OCI-LY1 (cell line): ENCODE data around the gene DRC3.

Experiments used
- H2AFZ ChIP-seq: fragments of 200-600 bp; sonication (generic), shearing (Covaris generic); 2 replicates; pipeline ENCODE4 v1.6.0; 2014; ENCODE audit warnings: antibody characterized with exemption, mild to moderate bottlenecking, low read length
- H3F3A ChIP-seq: fragments of 200-600 bp; sonication (generic), shearing (Covaris generic); 2 replicates; pipeline ENCODE4 v1.6.0; 2014; ENCODE audit warnings: mild to moderate bottlenecking, antibody characterized with exemption, low read length, moderate library complexity; ENCODE audit not compliant: insufficient read depth
- H3K27ac ChIP-seq: fragments of 200-600 bp; sonication (generic); 2 replicates; pipeline ENCODE4 v1.5.1; 2014; ENCODE audit warnings: low read length, mixed run types, mild to moderate bottlenecking, low read depth; ENCODE audit not compliant: poor library complexity, severe bottlenecking
- H3K27me3 ChIP-seq: fragments of 200-600 bp; sonication (generic); 2 replicates; pipeline ENCODE4 v1.6.0; 2014; ENCODE audit warnings: antibody characterized with exemption, mild to moderate bottlenecking, low read length, moderate library complexity; ENCODE audit not compliant: insufficient read depth
- H3K36me3 ChIP-seq: fragments of 200-600 bp; sonication (generic); 2 replicates; pipeline ENCODE4 v1.6.1; 2014; ENCODE audit warnings: mild to moderate bottlenecking, antibody characterized with exemption, low read length, moderate library complexity, mixed read lengths; ENCODE audit not compliant: insufficient read depth
- H3K4me1 ChIP-seq: fragments of 200-600 bp; sonication (generic); 2 replicates; pipeline ENCODE4 v1.5.1; 2014; ENCODE audit warnings: mild to moderate bottlenecking, low read length, moderate library complexity; ENCODE audit not compliant: insufficient read depth, severe bottlenecking
- H3K4me2 ChIP-seq: fragments of 200-600 bp; sonication (generic), shearing (Covaris generic); 2 replicates; pipeline ENCODE4 v1.6.1; 2014; ENCODE audit warnings: low read length
- H3K4me3 ChIP-seq: fragments of 200-600 bp; sonication (generic); 2 replicates; pipeline ENCODE4 v1.5.1; 2014; ENCODE audit warnings: low read length, low read depth, mild to moderate bottlenecking, mixed read lengths; ENCODE audit not compliant: poor library complexity, severe bottlenecking
- H3K79me2 ChIP-seq: fragments of 200-600 bp; shearing (Covaris generic); 2 replicates; pipeline ENCODE4 v1.6.1; 2016; ENCODE audit warnings: mixed run types, low read length, mixed read lengths; ENCODE audit not compliant: insufficient read depth
- H3K9ac ChIP-seq: fragments of 200-600 bp; sonication (generic), shearing (Covaris generic); 2 replicates; pipeline ENCODE4 v1.6.1; 2014; ENCODE audit warnings: mild to moderate bottlenecking, low read length, mixed read lengths
- H3K9me2 ChIP-seq: fragments of 200-600 bp; sonication (generic), shearing (Covaris generic); 2 replicates; pipeline ENCODE4 v1.6.1; 2014; ENCODE audit warnings: low read depth, mild to moderate bottlenecking, low read length, mixed read lengths
- H3K9me3 ChIP-seq: fragments of 200-600 bp; shearing (Covaris generic); 2 replicates; pipeline ENCODE4 v1.6.1; 2014; ENCODE audit warnings: low read length, mixed read lengths
- H4K20me1 ChIP-seq: fragments of 200-600 bp; sonication (generic), shearing (Covaris generic); 2 replicates; pipeline ENCODE4 v1.6.0; 2016; ENCODE audit warnings: mild to moderate bottlenecking, low read length; ENCODE audit not compliant: insufficient read depth
- EZH2 ChIP-seq: fragments of 200-600 bp; sonication (generic), shearing (Covaris generic); IDR thresholded peaks from 2 replicates; pipeline ENCODE4 v1.8.0; 2017; ENCODE audit warnings: borderline replicate concordance, mixed run types, mild to moderate bottlenecking, antibody characterized with exemption, low read length, moderate library complexity, mixed read lengths
- TF ChIP-seq, protein P1 (sequence below): fragments of 200-600 bp; sonication (generic), shearing (Covaris generic); IDR thresholded peaks from 2 replicates; pipeline ENCODE4 v1.5.1; 2017; ENCODE audit warnings: mild to moderate bottlenecking, antibody characterized with exemption, low read length, moderate library complexity, mixed read lengths

The DRC3 gene

DNA sequence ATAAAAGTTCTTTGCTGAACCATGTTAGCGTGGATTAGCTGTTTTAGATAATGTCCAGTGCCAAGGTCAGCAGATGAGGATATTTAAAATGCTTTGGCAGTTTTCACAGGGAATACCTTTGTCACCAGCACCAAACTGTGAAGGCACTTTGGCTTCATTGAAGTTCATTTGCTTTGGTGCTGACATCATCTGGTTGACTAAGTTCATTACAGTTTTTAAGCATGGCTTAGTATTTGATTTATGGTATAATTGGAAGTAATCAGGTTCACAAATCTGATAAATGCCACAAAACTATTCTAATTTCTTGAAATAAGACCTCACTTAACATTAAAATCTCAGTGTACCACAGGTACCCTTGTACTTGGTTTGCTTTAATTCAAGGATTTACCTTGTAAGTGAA lies 70.8 kb downstream of the DRC3 start:
- Histone ChIP-seq H4K20me1 (no peaks in the 10 kb centered on the region), H3F3A (no peaks in the 10 kb centered on the region), H3K9me3 (no peaks in the 10 kb centered on the region), H3K36me3 (peaks cover 28% of the 10 kb centered on the region), H3K9ac (no peak overlapping the region), H3K4me3 (no peak overlapping the region), H3K27ac (peak overlapping the region; percentile 50), H3K79me2 (peaks cover 4% of the 10 kb centered on the region; the same call in 1 of the 2 replicates), H3K27me3 (no peaks in the 10 kb centered on the region), H3K4me1 (peaks cover 44% of the 10 kb centered on the region), H3K9me2 (no peaks in the 10 kb centered on the region), H3K4me2 (no peak overlapping the region), H2AFZ (no peak overlapping the region)
- no peak for TF ChIP-seq EZH2
- TF ChIP-seq, protein P1, sequence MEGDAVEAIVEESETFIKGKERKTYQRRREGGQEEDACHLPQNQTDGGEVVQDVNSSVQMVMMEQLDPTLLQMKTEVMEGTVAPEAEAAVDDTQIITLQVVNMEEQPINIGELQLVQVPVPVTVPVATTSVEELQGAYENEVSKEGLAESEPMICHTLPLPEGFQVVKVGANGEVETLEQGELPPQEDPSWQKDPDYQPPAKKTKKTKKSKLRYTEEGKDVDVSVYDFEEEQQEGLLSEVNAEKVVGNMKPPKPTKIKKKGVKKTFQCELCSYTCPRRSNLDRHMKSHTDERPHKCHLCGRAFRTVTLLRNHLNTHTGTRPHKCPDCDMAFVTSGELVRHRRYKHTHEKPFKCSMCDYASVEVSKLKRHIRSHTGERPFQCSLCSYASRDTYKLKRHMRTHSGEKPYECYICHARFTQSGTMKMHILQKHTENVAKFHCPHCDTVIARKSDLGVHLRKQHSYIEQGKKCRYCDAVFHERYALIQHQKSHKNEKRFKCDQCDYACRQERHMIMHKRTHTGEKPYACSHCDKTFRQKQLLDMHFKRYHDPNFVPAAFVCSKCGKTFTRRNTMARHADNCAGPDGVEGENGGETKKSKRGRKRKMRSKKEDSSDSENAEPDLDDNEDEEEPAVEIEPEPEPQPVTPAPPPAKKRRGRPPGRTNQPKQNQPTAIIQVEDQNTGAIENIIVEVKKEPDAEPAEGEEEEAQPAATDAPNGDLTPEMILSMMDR, result peak; percentile 37; the same call in 1 of the 2 replicates

DNA sequence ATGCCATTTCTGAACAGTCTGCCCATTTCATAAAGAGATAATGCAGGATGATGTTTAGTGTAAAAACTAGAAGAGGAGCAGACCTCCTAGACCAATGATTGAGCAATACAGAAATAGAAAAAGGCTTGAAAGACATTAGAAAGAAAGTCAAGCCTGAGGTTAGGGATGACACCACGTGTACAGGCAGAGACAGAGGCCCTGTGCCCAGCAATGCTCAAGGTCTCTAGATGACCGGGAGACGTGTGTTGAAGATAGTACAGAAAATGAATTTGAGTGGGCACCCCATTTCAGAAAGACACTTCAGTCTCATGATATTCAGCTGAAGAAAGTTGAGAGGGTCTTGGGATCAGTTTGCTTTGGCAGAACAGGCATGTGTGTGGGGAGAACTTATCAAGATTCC lies 71.9 kb downstream of the DRC3 start:
- no peak overlapping the region for H3K9ac ChIP-seq
- H3K9me3 ChIP-seq, result no peaks in the 10 kb centered on the region
- H4K20me1 ChIP-seq, result no peaks in the 10 kb centered on the region
- no peak overlapping the region for H3K4me2 ChIP-seq
- H3K36me3 ChIP-seq, result peaks cover 28% of the 10 kb centered on the region
- H3K79me2 ChIP-seq, result peaks cover 4% of the 10 kb centered on the region; the same call in 1 of the 2 replicates
- no peaks in the 10 kb centered on the region for H3K9me2 ChIP-seq
- no peak overlapping the region for H3K27ac ChIP-seq
- no peaks in the 10 kb centered on the region for H3F3A ChIP-seq
- TF ChIP-seq EZH2, result no peak
- TF ChIP-seq, protein P1, result no peak
- no peak overlapping the region for H2AFZ ChIP-seq
- peaks cover 44% of the 10 kb centered on the region for H3K4me1 ChIP-seq
- no peak overlapping the region for H3K4me3 ChIP-seq
- no peaks in the 10 kb centered on the region for H3K27me3 ChIP-seq

DNA sequence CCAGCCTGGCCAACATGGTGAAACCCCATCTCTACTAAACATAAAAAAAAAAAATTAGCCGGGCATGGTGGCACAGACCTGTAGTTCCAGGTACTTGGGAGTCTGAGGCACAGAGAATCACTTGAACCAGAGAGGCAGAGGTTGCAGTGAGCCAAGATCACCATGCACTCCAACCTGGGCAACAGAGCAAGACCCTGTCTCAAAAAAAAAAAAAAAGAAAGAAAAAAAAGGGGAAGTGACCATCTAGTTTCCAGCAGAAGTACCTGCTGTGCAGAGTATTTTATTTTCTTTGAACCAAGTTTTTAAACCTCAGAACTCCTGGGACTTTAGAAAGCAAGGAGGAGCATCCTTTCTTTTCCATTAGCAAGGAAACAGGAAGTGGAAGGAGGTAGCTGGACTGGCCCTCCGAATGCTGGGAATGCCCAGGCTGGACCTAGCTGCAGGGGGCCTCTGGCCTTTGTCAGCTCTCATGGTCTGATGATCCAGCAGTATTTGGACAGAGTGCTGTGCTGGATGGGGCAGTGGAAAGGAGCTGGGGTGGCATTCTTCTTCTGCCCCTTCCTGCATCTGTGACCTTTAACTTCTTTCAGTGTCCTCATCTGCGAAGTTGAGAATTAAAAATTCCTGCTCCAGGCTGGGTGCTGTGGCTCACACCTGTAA lies 73.2 kb downstream of the DRC3 start:
- TF ChIP-seq, protein P1, result no peak
- TF ChIP-seq EZH2, result no peak
- Histone ChIP-seq H3K4me1 (peaks cover 35% of the 10 kb centered on the region), H3K27me3 (no peaks in the 10 kb centered on the region), H3K36me3 (peaks cover 34% of the 10 kb centered on the region), H3K9ac (no peak overlapping the region), H3K27ac (peak overlapping the region; percentile 23), H3F3A (no peaks in the 10 kb centered on the region), H3K4me3 (no peak overlapping the region), H2AFZ (no peak overlapping the region), H3K4me2 (no peak overlapping the region), H3K79me2 (no peaks in the 10 kb centered on the region), H3K9me3 (no peaks in the 10 kb centered on the region), H4K20me1 (no peaks in the 10 kb centered on the region), H3K9me2 (no peaks in the 10 kb centered on the region)
